ENCODE measurements around the gene DARS1. TPM values are rescaled to one million over a fixed set of nuclear protein-coding genes. Genes with fewer than 3 reads are reported as not detected.

DARS1 gene
- total and polyA plus RNA-seq, 11 donors = 51.2 to 90.0 (median 58.6) TPM

- H3K27ac ChIP-seq = no peak overlapping the region
- peaks cover 0 to 71% (median 43%) of the 10 kb centered on the region in 9 donors for H3K36me3 ChIP-seq
- no peaks in the 10 kb centered on the region for H3K4me1 ChIP-seq
- H3K9me3 ChIP-seq = no peaks in the 10 kb centered on the region
- TF ChIP-seq CTCF (IDR thresholded peaks at IDR 0.05) (no peak), POLR2A (IDR thresholded peaks at IDR 0.05) (no peak)
- no peak for ATAC-seq
- WGBS, 4 donors = 64 to 74% (median 73%) methylated on average over 3 of the region's 3 CpGs
- H3K4me3 ChIP-seq = no peak overlapping the region
- DNase-seq = no peak
- intact Hi-C loops (cut with DNase I) = loop anchor here in 5 of 10 donors (2.0 to 10.0 kb wide), 6 partner anchors 200 to 1923 kb away; partner anchors contain the start of gene CXCR4 (in 4 of the 5)
- no peaks in the 10 kb centered on the region for H3K27me3 ChIP-seq
Observed at GRCh38 chr2:135914485-135914884, 70.9 kb downstream of the DARS1 start.

- Histone ChIP-seq H3K27me3 (no peaks in the 10 kb centered on the region), H3K4me3 (no peak overlapping the region), H3K4me1 (no peaks in the 10 kb centered on the region), H3K9me3 (no peaks in the 10 kb centered on the region), H3K36me3 (peaks cover 0 to 71% (median 48%) of the 10 kb centered on the region in 9 donors), H3K27ac (no peak overlapping the region)
- DNase-seq (peak in 1 of 5 donors; percentile 16), ATAC-seq (no peak)
- TF ChIP-seq POLR2A (IDR thresholded peaks at IDR 0.05) = no peak
- peak; percentile 66 to 87 (median 77) for TF ChIP-seq CTCF (IDR thresholded peaks at IDR 0.05)
- intact Hi-C loops (cut with DNase I) = loop anchor here in 6 of 10 donors (2.0 to 10.0 kb wide), 7 partner anchors 201 to 1923 kb away; partner anchors contain the start of gene CXCR4 (in 4 of the 6)
- WGBS, 4 donors = 78 to 83% (median 81%) methylated on average over 5 of the region's 5 CpGs
Observed at GRCh38 chr2:135913727-135914365, 71.6 kb downstream of the DARS1 start.

GRCh38 chr2:135909976-135910375 lies 75.5 kb downstream of the DARS1 start:
- peaks cover 0 to 94% (median 76%) of the 10 kb centered on the region in 9 donors for H3K36me3 ChIP-seq
- ATAC-seq = no peak

More at GRCh38 chr2:135909976-135910375, 75.5 kb downstream of the DARS1 start:
- H3K4me3 ChIP-seq = no peak overlapping the region
- intact Hi-C loops (cut with DNase I) = loop anchor here in 4 of 10 donors (5.0 to 10.0 kb wide), 4 partner anchors 205 to 1927 kb away; partner anchors contain the start of gene CXCR4 (in 4 of the 4)
- no peak overlapping the region for H3K27ac ChIP-seq
- no peaks in the 10 kb centered on the region for H3K4me1 ChIP-seq
- no peak for TF ChIP-seq CTCF (IDR thresholded peaks at IDR 0.05)
- TF ChIP-seq POLR2A (IDR thresholded peaks at IDR 0.05) = no peak
- no peaks in the 10 kb centered on the region for H3K27me3 ChIP-seq
- no peaks in the 10 kb centered on the region for H3K9me3 ChIP-seq
- no peak for DNase-seq
